ENCODE data around the gene CLEC2L. TPM values are rescaled to one million over a fixed set of nuclear protein-coding genes. Genes with fewer than 3 reads are reported as not detected.

The CLEC2L gene
- total and polyA plus RNA-seq, 9 donors = 0.15 to 1.5 (median 0.33) TPM; not detected in 6

GRCh38 chr7:139522830-139523198 lies 671 bp upstream of the CLEC2L start:
- no peaks in the 10 kb centered on the region for H3K36me3 ChIP-seq
- 12 to 17% (median 17%) methylated on average over 11 of the region's 11 CpGs for WGBS, 3 donors
- no peaks in the 10 kb centered on the region for H3K27me3 ChIP-seq
- intact Hi-C loops (cut with DNase I) = no loop called here
- H3K9me3 ChIP-seq = peaks cover 0 to 6% of the 10 kb centered on the region in 2 donors
- H3K4me3 ChIP-seq = no peak overlapping the region
- no peak for TF ChIP-seq CTCF (IDR thresholded peaks at IDR 0.05)
- TF ChIP-seq EP300 (IDR thresholded peaks at IDR 0.05) = no peak
- TF ChIP-seq POLR2A (IDR thresholded peaks at IDR 0.05) = no peak
- DNase-seq = no peak
- H3K27ac ChIP-seq = no peak overlapping the region
- H3K4me1 ChIP-seq (ENCODE audit: insufficient read depth) = no peaks in the 10 kb centered on the region

GRCh38 chr7:139523968-139524815 lies 707 bp downstream of the CLEC2L start:
- 16 to 75% (median 44%) methylated on average over 14 to 70 of the region's 70 CpGs for WGBS, 3 donors
- Histone ChIP-seq H3K27me3 (no peaks in the 10 kb centered on the region), H3K4me1 (ENCODE audit: insufficient read depth) (no peaks in the 10 kb centered on the region), H3K9me3 (peaks cover 0 to 6% of the 10 kb centered on the region in 2 donors), H3K27ac (no peak overlapping the region), H3K36me3 (no peaks in the 10 kb centered on the region), H3K4me3 (no peak overlapping the region)
- DNase-seq = no peak
- TF ChIP-seq POLR2A (IDR thresholded peaks at IDR 0.05) (no peak), EP300 (IDR thresholded peaks at IDR 0.05) (no peak), CTCF (IDR thresholded peaks at IDR 0.05) (no peak)
- intact Hi-C loops (cut with DNase I) = no loop called here

GRCh38 chr7:139525239-139525638 lies 1.8 kb downstream of the CLEC2L start:
- Histone ChIP-seq H3K27ac (no peak overlapping the region), H3K36me3 (no peaks in the 10 kb centered on the region), H3K27me3 (no peaks in the 10 kb centered on the region), H3K4me3 (no peak overlapping the region), H3K9me3 (peaks cover 0 to 6% of the 10 kb centered on the region in 2 donors), H3K4me1 (ENCODE audit: insufficient read depth) (no peaks in the 10 kb centered on the region)
- intact Hi-C loops (cut with DNase I) = no loop called here
- TF ChIP-seq POLR2A (IDR thresholded peaks at IDR 0.05) (no peak), CTCF (IDR thresholded peaks at IDR 0.05) (no peak), EP300 (IDR thresholded peaks at IDR 0.05) (no peak)
- 89 to 95% (median 92%) methylated on average over 10 of the region's 10 CpGs for WGBS, 3 donors
- no peak for DNase-seq

- TF ChIP-seq EP300 (IDR thresholded peaks at IDR 0.05) = no peak
- TF ChIP-seq POLR2A (IDR thresholded peaks at IDR 0.05) = no peak
- TF ChIP-seq CTCF (IDR thresholded peaks at IDR 0.05) = no peak
- Histone ChIP-seq H3K27me3 (no peaks in the 10 kb centered on the region), H3K4me3 (no peak overlapping the region), H3K9me3 (peaks cover 0 to 6% of the 10 kb centered on the region in 2 donors), H3K27ac (no peak overlapping the region), H3K4me1 (ENCODE audit: insufficient read depth) (no peaks in the 10 kb centered on the region), H3K36me3 (no peaks in the 10 kb centered on the region)
- intact Hi-C loops (cut with DNase I) = no loop called here
- no peak for DNase-seq
Measured at GRCh38 chr7:139525750-139526149, 2.3 kb downstream of the CLEC2L start.
